GM23338 (cell line): ENCODE data around the gene PSMD12. TPM values are rescaled to one million over a fixed set of nuclear protein-coding genes. Genes with fewer than 3 reads are reported as not detected.
A peak's percentile ranks its signal among the peaks of the same experiment; 100 is the strongest.

ENCODE experiments used
- ATAC-seq: fragments of 200-7000 bp; cut with Tn5 transposase; 3 replicates; pipeline ENCODE4 v1.9.1; 2020
- DNase-seq: peaks from one replicate; pipeline ENCODE4 v3.0.0-alpha.2; 2015; ENCODE audit warnings: low spot score
- H2AFZ ChIP-seq: fragments of 200-600 bp; sonication (generic); 2 replicates; pipeline ENCODE4 v1.8.0; 2016; ENCODE audit warnings: antibody characterized with exemption, mild to moderate bottlenecking, moderate library complexity
- H3F3A ChIP-seq: fragments of 200-600 bp; sonication (generic); replicated peaks from 2 replicates; pipeline ENCODE4 v1.8.0; 2017; ENCODE audit warnings: antibody characterized with exemption, mixed run types, low read depth
- H3K27ac ChIP-seq: fragments of 200-600 bp; sonication (generic); 2 replicates; pipeline ENCODE4 v1.6.1; 2016; ENCODE audit warnings: low read depth
- H3K27me3 ChIP-seq: fragments of 200-600 bp; sonication (generic); 2 replicates; pipeline ENCODE4 v1.8.0; 2016; ENCODE audit warnings: mild to moderate bottlenecking, mixed run types, moderate library complexity; ENCODE audit not compliant: insufficient read depth
- H3K36me3 ChIP-seq: fragments of 200-600 bp; sonication (generic); 2 replicates; pipeline ENCODE4 v1.8.0; 2016; ENCODE audit warnings: mild to moderate bottlenecking; ENCODE audit not compliant: insufficient read depth
- H3K4me1 ChIP-seq: fragments of 200-600 bp; sonication (generic); 2 replicates; pipeline ENCODE4 v1.8.0; 2016; ENCODE audit warnings: mild to moderate bottlenecking, moderate library complexity; ENCODE audit not compliant: insufficient read depth
- H3K4me2 ChIP-seq: fragments of 200-600 bp; sonication (generic); 2 replicates; pipeline ENCODE4 v1.7.1; 2017; ENCODE audit warnings: mixed run types
- H3K4me3 ChIP-seq: fragments of 200-600 bp; sonication (generic); 2 replicates; pipeline ENCODE4 v1.6.1; 2016; ENCODE audit warnings: mixed run types
- H3K79me2 ChIP-seq: fragments of 200-600 bp; sonication (generic); replicated peaks from 2 replicates; pipeline ENCODE4 v1.8.0; 2017; ENCODE audit warnings: mild to moderate bottlenecking; ENCODE audit not compliant: insufficient read depth
- H3K9me2 ChIP-seq: fragments of 200-600 bp; sonication (generic); 2 replicates; pipeline ENCODE4 v1.8.0; 2017; ENCODE audit not compliant: insufficient read depth
- H4K20me1 ChIP-seq: fragments of 200-600 bp; sonication (generic); replicated peaks from 2 replicates; pipeline ENCODE4 v1.8.0; 2017; ENCODE audit warnings: mild to moderate bottlenecking; ENCODE audit not compliant: insufficient read depth
- H3K27ac Mint-ChIP-seq: 2 replicates; pipeline ENCODE4 v1.8.0; 2020; ENCODE audit warnings: inconsistent platforms, mild to moderate bottlenecking, moderate library complexity, mixed read lengths
- H3K27me3 Mint-ChIP-seq: 3 replicates; pipeline ENCODE4 v1.8.0; 2022; ENCODE audit warnings: low read depth, mild to moderate bottlenecking, moderate library complexity, mixed read lengths, inconsistent platforms; ENCODE audit not compliant: insufficient read depth, poor library complexity
- H3K36me3 Mint-ChIP-seq: 3 replicates; pipeline ENCODE4 v1.8.0; 2021; ENCODE audit warnings: low read depth, mild to moderate bottlenecking, inconsistent platforms, moderate library complexity, mixed read lengths
- H3K4me1 Mint-ChIP-seq: 3 replicates; pipeline ENCODE4 v1.8.0; 2020; ENCODE audit warnings: mild to moderate bottlenecking, inconsistent platforms, mixed read lengths
- H3K4me3 Mint-ChIP-seq: 3 replicates; pipeline ENCODE4 v1.8.0; 2021; ENCODE audit warnings: moderate library complexity, mild to moderate bottlenecking, inconsistent platforms, mixed read lengths
- H3K9me3 Mint-ChIP-seq: 3 replicates; pipeline ENCODE4 v1.8.0; 2020; ENCODE audit warnings: moderate library complexity, mild to moderate bottlenecking, inconsistent platforms, mixed read lengths
- CREB1 ChIP-seq: fragments of 250-450 bp; sonication (Bioruptor Pico); IDR thresholded peaks from 2 replicates; pipeline ENCODE4 v1.5.0; 2020; ENCODE audit warnings: low read depth, mild to moderate bottlenecking, moderate library complexity
- CTCF ChIP-seq, 2 experiments: fragments of 200-600 bp in 1 of 2; sonication (generic) in 1 of 2; conservative IDR thresholded peaks; 2 replicates each; pipeline versions ENCODE4 v1.5.1 to v1.6.1; 2016 to 2017; ENCODE audit warnings: antibody characterized with exemption in 2 of 2, low read depth in 2 of 2, mild to moderate bottlenecking in 2 of 2, moderate library complexity in 1 of 2
- ETS1 ChIP-seq: IDR thresholded peaks from 2 replicates; pipeline ENCODE4 v1.6.1; 2016; ENCODE audit warnings: antibody characterized with exemption
- EZH2phosphoT487 ChIP-seq: fragments of 200-600 bp; sonication (generic); IDR thresholded peaks from one replicate; pipeline ENCODE4 v1.8.1; 2018; ENCODE audit warnings: antibody characterized with exemption; ENCODE audit not compliant: unreplicated experiment
- NANOG ChIP-seq: IDR thresholded peaks from 2 replicates; pipeline ENCODE4 v1.6.1; 2016; ENCODE audit warnings: antibody characterized with exemption, borderline replicate concordance
- POLR2AphosphoS5 ChIP-seq: IDR thresholded peaks from 2 replicates; pipeline ENCODE4 v1.6.1; 2016; ENCODE audit warnings: antibody characterized with exemption, low read depth
- REST ChIP-seq: IDR thresholded peaks from one replicate; pipeline ENCODE4 v1.6.1; 2018; ENCODE audit warnings: antibody characterized with exemption; ENCODE audit not compliant: unreplicated experiment
- ZNF114 ChIP-seq: fragments of 250-450 bp; sonication (Bioruptor Pico); IDR thresholded peaks from 2 replicates; pipeline ENCODE4 v1.5.0; 2020; ENCODE audit warnings: mild to moderate bottlenecking, moderate library complexity
- ZNF331 ChIP-seq: fragments of 250-450 bp; sonication (Bioruptor Pico); IDR thresholded peaks from 2 replicates; pipeline ENCODE4 v1.5.0; 2020; ENCODE audit warnings: low read depth, mild to moderate bottlenecking, moderate library complexity
- polyA plus RNA-seq: library from polyadenylated mRNA; unstranded; fragments of >200 nt; fragmentation: Nextera tagmentation; extraction: Ambion mirVana; gene quantifications from 2 replicates; pipeline ENCODE4 v1.2.1, GENCODE V29; 2016
- total RNA-seq: library from RNA; depleted of rRNA; stranded (reverse); fragments of >200 nt; shearing (Covaris generic); gene quantifications from 2 replicates; pipeline ENCODE4 v1.2.3, GENCODE V29; 2014

The PSMD12 gene
- total and polyA plus RNA-seq, 2 experiments from 2014 or later, result 73.7 to 146 TPM

GRCh38 chr17:67374329-67375053 is 8.1 kb upstream of the PSMD12 start:
- Mint-ChIP-seq H3K4me1 (peaks cover 29% of the 10 kb centered on the region), H3K27ac (no peak overlapping the region), H3K9me3 (peaks cover 6% of the 10 kb centered on the region; the same call in 2 of the 3 replicates), H3K36me3 (peaks cover 7% of the 10 kb centered on the region), H3K27me3 (peaks cover 13% of the 10 kb centered on the region), H3K4me3 (no peak overlapping the region)
- Histone ChIP-seq H4K20me1 (no peaks in the 10 kb centered on the region), H3K27me3 (no peaks in the 10 kb centered on the region), H3F3A (peaks cover 21% of the 10 kb centered on the region; the same call in 1 of the 2 replicates), H3K4me1 (peaks cover 16% of the 10 kb centered on the region), H3K9me2 (no peaks in the 10 kb centered on the region), H3K27ac (no peak overlapping the region), H3K79me2 (peaks cover 13% of the 10 kb centered on the region), H3K4me3 (no peak overlapping the region), H3K36me3 (no peaks in the 10 kb centered on the region), H2AFZ (peak overlapping the region; percentile 82; the same call in 1 of the 2 replicates), H3K4me2 (peak overlapping the region; percentile 49; the same call in 1 of the 2 replicates)
- peak; percentile 90 to 97 for TF ChIP-seq CTCF (conservative IDR thresholded peaks at IDR 0.05; ENCODE audit: low read depth in 2 of 2)
- no peak for TF ChIP-seq ZNF114 (CRISPR knock-in tag)
- peak; percentile 91 for DNase-seq
- peak; percentile 34 for ATAC-seq

GRCh38 chr17:67372751-67373150 is 6.4 kb upstream of the PSMD12 start:
- no peak overlapping the region for H2AFZ ChIP-seq
- no peak for ATAC-seq
- TF ChIP-seq POLR2AphosphoS5 (no peak), REST (no peak), CTCF (conservative IDR thresholded peaks at IDR 0.05; ENCODE audit: low read depth in 2 of 2) (no peak), ETS1 (no peak), ZNF114 (CRISPR knock-in tag) (no peak), NANOG (no peak), ZNF331 (no peak), EZH2phosphoT487 (no peak), CREB1 (no peak)

More at GRCh38 chr17:67372751-67373150, 6.4 kb upstream of the PSMD12 start:
- no peak overlapping the region for H3K4me3 Mint-ChIP-seq
- H3K36me3 Mint-ChIP-seq, result no peaks in the 10 kb centered on the region
- Histone ChIP-seq H4K20me1 (no peaks in the 10 kb centered on the region), H3K27me3 (no peaks in the 10 kb centered on the region), H3K27ac (no peak overlapping the region), H3K4me3 (no peak overlapping the region), H3F3A (peaks cover 14% of the 10 kb centered on the region; the same call in 1 of the 2 replicates), H3K4me2 (no peak overlapping the region), H3K9me2 (no peaks in the 10 kb centered on the region), H3K79me2 (peaks cover 2% of the 10 kb centered on the region; the same call in 1 of the 2 replicates), H3K36me3 (no peaks in the 10 kb centered on the region), H3K4me1 (peaks cover 16% of the 10 kb centered on the region)
- no peak overlapping the region for H3K27ac Mint-ChIP-seq
- H3K9me3 Mint-ChIP-seq, result no peaks in the 10 kb centered on the region
- peaks cover 9% of the 10 kb centered on the region for H3K27me3 Mint-ChIP-seq
- no peak for DNase-seq
- H3K4me1 Mint-ChIP-seq, result peaks cover 22% of the 10 kb centered on the region
